Measurements from ENCODE around the gene MTURN.
A peak's percentile ranks its signal among the peaks of the same experiment; 100 is the strongest.

Gene MTURN

GRCh38 chr7:30163231-30163894, 28.6 kb downstream of the MTURN start:
- H3K4me3 ChIP-seq (ENCODE audit: low read depth, low read length) = no peak overlapping the region
- no peak for DNase-seq (ENCODE audit: low read depth)
- in situ Hi-C loops (cut with HindIII; ENCODE audit: low sequenced_read_pairs) = no loop called here
- TF ChIP-seq, protein P1, sequence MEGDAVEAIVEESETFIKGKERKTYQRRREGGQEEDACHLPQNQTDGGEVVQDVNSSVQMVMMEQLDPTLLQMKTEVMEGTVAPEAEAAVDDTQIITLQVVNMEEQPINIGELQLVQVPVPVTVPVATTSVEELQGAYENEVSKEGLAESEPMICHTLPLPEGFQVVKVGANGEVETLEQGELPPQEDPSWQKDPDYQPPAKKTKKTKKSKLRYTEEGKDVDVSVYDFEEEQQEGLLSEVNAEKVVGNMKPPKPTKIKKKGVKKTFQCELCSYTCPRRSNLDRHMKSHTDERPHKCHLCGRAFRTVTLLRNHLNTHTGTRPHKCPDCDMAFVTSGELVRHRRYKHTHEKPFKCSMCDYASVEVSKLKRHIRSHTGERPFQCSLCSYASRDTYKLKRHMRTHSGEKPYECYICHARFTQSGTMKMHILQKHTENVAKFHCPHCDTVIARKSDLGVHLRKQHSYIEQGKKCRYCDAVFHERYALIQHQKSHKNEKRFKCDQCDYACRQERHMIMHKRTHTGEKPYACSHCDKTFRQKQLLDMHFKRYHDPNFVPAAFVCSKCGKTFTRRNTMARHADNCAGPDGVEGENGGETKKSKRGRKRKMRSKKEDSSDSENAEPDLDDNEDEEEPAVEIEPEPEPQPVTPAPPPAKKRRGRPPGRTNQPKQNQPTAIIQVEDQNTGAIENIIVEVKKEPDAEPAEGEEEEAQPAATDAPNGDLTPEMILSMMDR (IDR thresholded peaks at IDR 0.05; ENCODE audit: low read depth, low read length, missing control alignments) = no peak

DNA sequence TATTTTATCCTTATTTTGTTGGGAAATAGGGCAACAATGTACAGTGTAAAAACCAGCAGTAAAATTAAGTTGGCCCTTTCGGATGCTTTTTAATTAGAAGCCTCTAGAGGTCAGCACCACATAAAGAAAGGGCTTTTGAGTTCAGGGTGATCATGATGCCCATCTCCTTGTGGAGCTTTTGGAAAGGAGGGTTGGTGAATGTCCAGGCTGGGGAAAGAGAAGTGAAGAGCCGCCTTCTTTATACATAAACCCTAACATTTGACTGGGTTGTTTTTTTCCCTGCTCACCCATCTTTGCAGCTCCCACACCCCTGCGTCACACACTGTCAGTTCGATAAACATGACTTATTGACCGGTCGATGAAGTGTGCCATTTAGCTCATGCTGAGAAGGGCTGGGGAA, 29.8 kb downstream of the MTURN start:
- peak; percentile 58 for DNase-seq (ENCODE audit: low read depth)
- TF ChIP-seq, protein P1 (IDR thresholded peaks at IDR 0.05; ENCODE audit: low read depth, low read length, missing control alignments) = peak; percentile 50
- in situ Hi-C loops (cut with HindIII; ENCODE audit: low sequenced_read_pairs) = no loop called here

DNA sequence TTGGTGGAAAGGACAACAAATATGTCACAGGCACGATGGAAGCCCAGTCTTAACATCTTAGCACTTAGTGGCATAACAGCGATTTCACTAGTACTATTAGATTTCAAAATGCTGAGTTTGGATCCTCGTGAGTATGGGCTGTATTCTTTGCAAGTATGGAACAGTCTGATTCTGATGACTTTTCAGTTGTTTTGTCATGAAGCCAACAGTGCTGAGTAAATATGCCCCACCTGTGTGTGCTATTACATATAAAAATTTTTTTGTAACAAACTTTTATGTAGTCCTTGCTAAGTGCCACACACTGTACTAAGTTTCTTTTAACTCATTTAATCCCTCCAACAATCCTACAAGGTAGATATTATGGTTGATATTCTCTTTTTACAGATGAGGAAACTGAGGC, 30.8 kb downstream of the MTURN start:
- H3K4me3 ChIP-seq (ENCODE audit: low read depth, low read length) = no peak overlapping the region
- TF ChIP-seq, protein P1 (IDR thresholded peaks at IDR 0.05; ENCODE audit: low read depth, low read length, missing control alignments) = no peak
- no peak for DNase-seq (ENCODE audit: low read depth)
- in situ Hi-C loops (cut with HindIII; ENCODE audit: low sequenced_read_pairs) = no loop called here

More for the DNA sequence above, 29.8 kb downstream of the MTURN start:
- H3K4me3 ChIP-seq (ENCODE audit: low read depth, low read length) = no peak overlapping the region

GRCh38 chr7:30166155-30166840, 31.5 kb downstream of the MTURN start:
- no peak overlapping the region for H3K4me3 ChIP-seq (ENCODE audit: low read depth, low read length)
- in situ Hi-C loops (cut with HindIII; ENCODE audit: low sequenced_read_pairs) = no loop called here
- DNase-seq (ENCODE audit: low read depth) = no peak
- TF ChIP-seq, protein P1 (IDR thresholded peaks at IDR 0.05; ENCODE audit: low read depth, low read length, missing control alignments) = no peak

DNA sequence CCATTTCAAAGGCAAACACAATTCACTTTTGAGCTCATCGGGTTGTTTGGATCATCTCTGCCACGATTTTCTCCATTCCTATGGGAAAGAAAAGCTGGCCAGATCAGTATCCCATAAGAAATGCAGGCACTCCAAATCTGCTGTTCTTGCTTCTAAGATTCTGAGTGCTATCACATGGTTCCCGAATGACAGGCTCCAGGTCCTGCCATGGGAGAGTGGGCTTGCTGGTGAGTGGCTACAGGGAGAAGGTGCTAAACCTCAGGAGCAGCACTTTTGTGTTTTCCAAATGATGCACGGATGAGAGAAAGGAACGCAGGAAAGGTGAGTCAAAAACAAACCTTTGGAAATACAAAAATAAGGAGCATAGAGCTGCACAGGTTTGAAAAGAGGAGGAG, 32.1 kb downstream of the MTURN start:
- TF ChIP-seq, protein P1 (IDR thresholded peaks at IDR 0.05; ENCODE audit: low read depth, low read length, missing control alignments) = no peak
- in situ Hi-C loops (cut with HindIII; ENCODE audit: low sequenced_read_pairs) = no loop called here

DNA sequence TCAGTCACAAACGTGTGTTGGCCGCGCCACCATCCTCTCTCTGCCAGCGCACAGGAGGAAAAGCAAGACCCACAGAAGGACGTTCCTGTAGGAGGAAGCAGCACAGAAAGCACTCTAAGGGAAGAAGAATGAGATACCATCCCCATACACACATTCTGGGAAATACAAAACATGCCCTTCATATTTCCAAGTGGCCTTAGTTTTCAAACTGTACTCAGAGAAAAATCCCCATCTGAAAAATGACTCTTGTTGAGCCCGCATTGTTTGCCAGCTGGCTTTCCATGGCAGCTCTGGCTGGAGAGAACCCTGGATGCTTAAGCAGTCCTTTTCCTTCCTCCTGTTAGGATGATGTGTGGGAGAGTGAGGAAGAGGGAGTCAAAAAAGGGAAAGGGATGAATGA, 33.1 kb downstream of the MTURN start:
- in situ Hi-C loops (cut with HindIII; ENCODE audit: low sequenced_read_pairs) = no loop called here
- TF ChIP-seq, protein P1 (IDR thresholded peaks at IDR 0.05; ENCODE audit: low read depth, low read length, missing control alignments) = no peak
- H3K4me3 ChIP-seq (ENCODE audit: low read depth, low read length) = no peak overlapping the region
- DNase-seq (ENCODE audit: low read depth) = no peak

More for the DNA sequence above, 32.1 kb downstream of the MTURN start:
- no peak overlapping the region for H3K4me3 ChIP-seq (ENCODE audit: low read depth, low read length)
- DNase-seq (ENCODE audit: low read depth) = no peak

All from astrocyte of the cerebellum (primary cell).